ENCODE data around the gene PARN. TPM values are rescaled to one million over a fixed set of nuclear protein-coding genes. Genes with fewer than 3 reads are reported as not detected.

The PARN gene
- total RNA-seq, 1 experiment from 2014 or later = 56.2 TPM

GRCh38 chr16:14510939-14511799, 118.9 kb downstream of the PARN start:
- no peak overlapping the region for H4K5ac ChIP-seq (ENCODE audit: insufficient read length, low read depth, low read length)
- peaks cover 7% of the 10 kb centered on the region for H3K4me1 ChIP-seq (ENCODE audit: insufficient read depth, low read length)
- peak overlapping the region in 2 of 3 experiments; percentile 42 to 85; a peak in 2 of 7 replicates for H3K27ac Mint-ChIP-seq
- no peaks in the 10 kb centered on the region for H3K23me2 ChIP-seq (ENCODE audit: insufficient read length, low read depth, low read length, poor library complexity, severe bottlenecking)
- no peak overlapping the region for H3T11ph ChIP-seq (ENCODE audit: low read length)
- DNase-seq = no peak
- H3K14ac ChIP-seq (ENCODE audit: insufficient read depth, low read length) = no peak overlapping the region
- no peaks in the 10 kb centered on the region for H3K79me1 ChIP-seq (ENCODE audit: insufficient read depth, low read depth, low read length, poor library complexity, severe bottlenecking)
- no peak overlapping the region for H3K27ac ChIP-seq (ENCODE audit: insufficient read length, low read depth, low read length)
- H3K9me3 Mint-ChIP-seq = no peaks in the 10 kb centered on the region
- H4K8ac ChIP-seq (replicated peaks; ENCODE audit: insufficient read length, low read depth, low read length) = no peak overlapping the region
- H3K27me3 ChIP-seq (ENCODE audit: insufficient read depth, low read length) = no peaks in the 10 kb centered on the region
- no peak overlapping the region for H2AK5ac ChIP-seq (ENCODE audit: insufficient read length, low read length)
- no peak overlapping the region for H2BK5ac ChIP-seq (ENCODE audit: insufficient read length, low read length)
- H3K23ac ChIP-seq (ENCODE audit: insufficient read length, low read depth, low read length) = no peak overlapping the region
- no peak overlapping the region for H3K56ac ChIP-seq (ENCODE audit: insufficient read length, low read depth, low read length)
- no peak overlapping the region for H3K4me3 Mint-ChIP-seq
- no peak overlapping the region for H3K4ac ChIP-seq (ENCODE audit: low read depth, low read length)
- H3K4me1 Mint-ChIP-seq = peaks cover 24 to 25% of the 10 kb centered on the region in 2 experiments
- H2AFZ ChIP-seq (ENCODE audit: low read length) = no peak overlapping the region
- H3K36me3 Mint-ChIP-seq (ENCODE audit: insufficient read depth in 1 of 3, low read depth in 3 of 3) = peaks cover 0 to 2% (median 2%) of the 10 kb centered on the region in 3 experiments; a peak in 2 of 7 replicates
- no peak overlapping the region for H2BK15ac ChIP-seq (ENCODE audit: low read depth, low read length)
- H3K9me3 ChIP-seq (ENCODE audit: control insufficient read depth, low read depth, low read length) = no peaks in the 10 kb centered on the region
- H3K4me2 ChIP-seq (ENCODE audit: insufficient read depth, insufficient read length, low read length) = no peak overlapping the region
- no peak overlapping the region for H4K91ac ChIP-seq (ENCODE audit: insufficient read length, low read depth, low read length)
- no peaks in the 10 kb centered on the region for H4K20me1 ChIP-seq (ENCODE audit: control insufficient read depth, insufficient read depth, insufficient read length)
- H2BK120ac ChIP-seq (ENCODE audit: low read depth, low read length, poor library complexity, severe bottlenecking) = no peak overlapping the region
- no peaks in the 10 kb centered on the region for H3K79me2 ChIP-seq (ENCODE audit: insufficient read depth, low read length)
- H3K9ac ChIP-seq (ENCODE audit: extremely low read depth, insufficient read length, low read length) = no peak overlapping the region
- H2BK20ac ChIP-seq (ENCODE audit: low read depth, low read length, poor library complexity, severe bottlenecking) = no peak overlapping the region
- H3K18ac ChIP-seq (ENCODE audit: insufficient read length, low read depth, low read length) = no peak overlapping the region
- WGBS (ENCODE audit: extremely low coverage, insufficient read length, low lambda C conversion rate) = no CpG with 5 or more reads among the region's 6 CpGs
- H2BK12ac ChIP-seq (ENCODE audit: insufficient read length, low read depth, low read length) = no peak overlapping the region
- TF ChIP-seq, protein P1, sequence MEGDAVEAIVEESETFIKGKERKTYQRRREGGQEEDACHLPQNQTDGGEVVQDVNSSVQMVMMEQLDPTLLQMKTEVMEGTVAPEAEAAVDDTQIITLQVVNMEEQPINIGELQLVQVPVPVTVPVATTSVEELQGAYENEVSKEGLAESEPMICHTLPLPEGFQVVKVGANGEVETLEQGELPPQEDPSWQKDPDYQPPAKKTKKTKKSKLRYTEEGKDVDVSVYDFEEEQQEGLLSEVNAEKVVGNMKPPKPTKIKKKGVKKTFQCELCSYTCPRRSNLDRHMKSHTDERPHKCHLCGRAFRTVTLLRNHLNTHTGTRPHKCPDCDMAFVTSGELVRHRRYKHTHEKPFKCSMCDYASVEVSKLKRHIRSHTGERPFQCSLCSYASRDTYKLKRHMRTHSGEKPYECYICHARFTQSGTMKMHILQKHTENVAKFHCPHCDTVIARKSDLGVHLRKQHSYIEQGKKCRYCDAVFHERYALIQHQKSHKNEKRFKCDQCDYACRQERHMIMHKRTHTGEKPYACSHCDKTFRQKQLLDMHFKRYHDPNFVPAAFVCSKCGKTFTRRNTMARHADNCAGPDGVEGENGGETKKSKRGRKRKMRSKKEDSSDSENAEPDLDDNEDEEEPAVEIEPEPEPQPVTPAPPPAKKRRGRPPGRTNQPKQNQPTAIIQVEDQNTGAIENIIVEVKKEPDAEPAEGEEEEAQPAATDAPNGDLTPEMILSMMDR (conservative IDR thresholded peaks at IDR 0.05) = no peak
- H3K27me3 Mint-ChIP-seq (ENCODE audit: low read depth) = no peaks in the 10 kb centered on the region
